Breast epithelium (tissue), 3 donors: ENCODE results near the gene TRIM65.

Experiments used
- POLR2A ChIP-seq: fragments of 450-650 bp; IDR thresholded peaks from one replicate; pipeline ENCODE4 v1.6.1; 2016; ENCODE audit warnings: antibody characterized with exemption, mild to moderate bottlenecking, moderate library complexity
- POLR2AphosphoS5 ChIP-seq, 3 donors: sonication (generic); formaldehyde crosslinking; IDR thresholded peaks; one replicate each; pipeline ENCODE4 v1.6.1; 2017; ENCODE audit warnings: antibody characterized with exemption in 3 of 3
- TF ChIP-seq, protein P1 (sequence below), 3 donors: fragments of 450-650 bp; IDR thresholded peaks; one replicate each; pipeline ENCODE4 v1.5.1; 2016 to 2017; ENCODE audit warnings: antibody characterized with exemption in 3 of 3, mild to moderate bottlenecking in 3 of 3, moderate library complexity in 3 of 3

DNA sequence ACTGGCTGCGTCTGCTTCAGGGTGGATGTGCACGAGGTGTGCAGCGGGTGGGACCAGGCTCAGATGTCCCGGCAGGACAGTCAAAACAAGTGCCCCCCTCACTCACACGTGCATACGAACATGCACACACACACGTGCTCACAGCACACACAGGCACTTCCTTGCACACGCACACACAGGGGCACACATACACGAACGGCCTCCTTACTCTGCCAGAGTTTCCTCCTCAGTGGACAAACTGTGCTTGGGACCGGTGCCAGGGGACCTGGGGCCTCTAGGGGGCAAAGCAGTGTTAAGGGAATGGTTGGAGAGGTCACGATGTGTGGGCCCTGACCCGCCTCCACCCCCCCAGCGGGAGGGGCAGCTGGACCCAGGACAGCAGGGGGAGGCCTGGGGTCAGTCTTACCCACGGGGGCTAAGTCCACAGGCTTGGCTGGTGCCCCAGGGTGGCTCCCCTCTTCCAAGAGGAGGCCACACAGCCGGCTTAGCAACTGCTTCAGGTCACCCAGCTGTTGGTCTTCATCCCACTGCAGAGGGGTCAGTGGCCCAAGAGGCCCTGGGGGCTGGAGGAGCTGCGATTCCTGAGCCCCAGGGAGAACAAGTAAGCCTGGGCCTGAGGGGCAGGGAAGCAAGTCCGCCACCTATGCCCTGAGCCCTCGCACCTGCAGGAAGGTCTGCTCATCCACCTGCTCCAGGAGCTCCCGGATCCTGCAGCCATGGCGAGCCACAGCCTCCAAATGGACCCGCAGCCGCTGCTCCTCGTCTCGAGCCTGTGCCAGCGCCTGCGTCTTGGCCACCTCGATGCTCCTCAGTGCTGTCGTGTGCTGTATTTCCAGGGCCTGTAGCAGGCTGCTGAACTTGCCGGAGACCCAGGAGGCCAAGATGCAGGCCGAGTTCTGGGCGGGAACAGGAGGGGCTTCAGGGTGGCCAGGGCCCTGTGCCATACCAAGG lies 4.9 kb downstream of the TRIM65 start:
- TF ChIP-seq, protein P1, sequence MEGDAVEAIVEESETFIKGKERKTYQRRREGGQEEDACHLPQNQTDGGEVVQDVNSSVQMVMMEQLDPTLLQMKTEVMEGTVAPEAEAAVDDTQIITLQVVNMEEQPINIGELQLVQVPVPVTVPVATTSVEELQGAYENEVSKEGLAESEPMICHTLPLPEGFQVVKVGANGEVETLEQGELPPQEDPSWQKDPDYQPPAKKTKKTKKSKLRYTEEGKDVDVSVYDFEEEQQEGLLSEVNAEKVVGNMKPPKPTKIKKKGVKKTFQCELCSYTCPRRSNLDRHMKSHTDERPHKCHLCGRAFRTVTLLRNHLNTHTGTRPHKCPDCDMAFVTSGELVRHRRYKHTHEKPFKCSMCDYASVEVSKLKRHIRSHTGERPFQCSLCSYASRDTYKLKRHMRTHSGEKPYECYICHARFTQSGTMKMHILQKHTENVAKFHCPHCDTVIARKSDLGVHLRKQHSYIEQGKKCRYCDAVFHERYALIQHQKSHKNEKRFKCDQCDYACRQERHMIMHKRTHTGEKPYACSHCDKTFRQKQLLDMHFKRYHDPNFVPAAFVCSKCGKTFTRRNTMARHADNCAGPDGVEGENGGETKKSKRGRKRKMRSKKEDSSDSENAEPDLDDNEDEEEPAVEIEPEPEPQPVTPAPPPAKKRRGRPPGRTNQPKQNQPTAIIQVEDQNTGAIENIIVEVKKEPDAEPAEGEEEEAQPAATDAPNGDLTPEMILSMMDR (IDR thresholded peaks at IDR 0.05): no peak
- TF ChIP-seq POLR2AphosphoS5 (IDR thresholded peaks at IDR 0.05) (no peak), POLR2A (no peak)
